Nephron (organoid): Measurements from ENCODE around the gene ITGA2.
A peak's percentile ranks its signal among the peaks of the same experiment; 100 is the strongest.

Experiments
- H3K27ac Mint-ChIP-seq, 3 experiments: 2 replicates each; pipeline ENCODE4 v1.8.0; 2020; ENCODE audit warnings: mixed read lengths in 3 of 3, mild to moderate bottlenecking in 2 of 3, moderate library complexity in 1 of 3
- H3K27me3 Mint-ChIP-seq: 2 replicates; pipeline ENCODE4 v1.8.0; 2021; ENCODE audit warnings: low read depth, mild to moderate bottlenecking, moderate library complexity, mixed read lengths
- H3K36me3 Mint-ChIP-seq: 2 replicates; pipeline ENCODE4 v1.8.0; 2020; ENCODE audit warnings: low read depth, mixed read lengths
- H3K4me1 Mint-ChIP-seq: 2 replicates; pipeline ENCODE4 v1.8.0; 2020; ENCODE audit warnings: mixed read lengths
- H3K4me3 Mint-ChIP-seq, 3 experiments: 2 replicates each; pipeline ENCODE4 v1.8.0; 2020; ENCODE audit warnings: mild to moderate bottlenecking in 3 of 3, mixed read lengths in 3 of 3, moderate library complexity in 2 of 3
- H3K9me3 Mint-ChIP-seq: 2 replicates; pipeline ENCODE4 v1.8.0; 2020; ENCODE audit warnings: mixed read lengths
- TF ChIP-seq, protein P1 (sequence below), 3 experiments: fragments of 200-600 bp; sonication (generic); IDR thresholded peaks; one replicate each; pipeline ENCODE4 v1.5.0; 2021; ENCODE audit warnings: antibody characterized with exemption in 3 of 3; ENCODE audit not compliant: unreplicated experiment in 3 of 3

ITGA2 gene

DNA sequence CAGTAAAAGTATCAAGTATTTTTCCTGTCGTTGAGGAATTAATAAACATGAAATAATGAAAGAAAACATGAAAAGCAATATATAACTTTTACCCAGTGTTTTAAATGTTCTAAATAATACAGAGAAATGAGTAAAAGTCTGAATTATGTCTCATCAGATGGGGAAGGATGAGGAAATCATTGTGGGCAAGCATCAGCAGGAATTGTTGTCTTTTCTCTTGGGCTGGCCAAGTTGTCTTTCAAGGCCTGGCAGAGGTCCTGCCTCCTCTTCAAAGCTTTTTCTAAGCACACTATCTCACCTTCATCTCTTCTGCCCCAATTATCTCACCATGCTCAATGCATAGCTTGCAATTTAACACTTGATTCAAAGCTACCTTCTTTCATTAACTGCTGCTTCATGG lies 78.5 kb downstream of the ITGA2 start:
- H3K4me3 Mint-ChIP-seq: no peak overlapping the region
- H3K9me3 Mint-ChIP-seq: no peaks in the 10 kb centered on the region
- TF ChIP-seq, protein P1, sequence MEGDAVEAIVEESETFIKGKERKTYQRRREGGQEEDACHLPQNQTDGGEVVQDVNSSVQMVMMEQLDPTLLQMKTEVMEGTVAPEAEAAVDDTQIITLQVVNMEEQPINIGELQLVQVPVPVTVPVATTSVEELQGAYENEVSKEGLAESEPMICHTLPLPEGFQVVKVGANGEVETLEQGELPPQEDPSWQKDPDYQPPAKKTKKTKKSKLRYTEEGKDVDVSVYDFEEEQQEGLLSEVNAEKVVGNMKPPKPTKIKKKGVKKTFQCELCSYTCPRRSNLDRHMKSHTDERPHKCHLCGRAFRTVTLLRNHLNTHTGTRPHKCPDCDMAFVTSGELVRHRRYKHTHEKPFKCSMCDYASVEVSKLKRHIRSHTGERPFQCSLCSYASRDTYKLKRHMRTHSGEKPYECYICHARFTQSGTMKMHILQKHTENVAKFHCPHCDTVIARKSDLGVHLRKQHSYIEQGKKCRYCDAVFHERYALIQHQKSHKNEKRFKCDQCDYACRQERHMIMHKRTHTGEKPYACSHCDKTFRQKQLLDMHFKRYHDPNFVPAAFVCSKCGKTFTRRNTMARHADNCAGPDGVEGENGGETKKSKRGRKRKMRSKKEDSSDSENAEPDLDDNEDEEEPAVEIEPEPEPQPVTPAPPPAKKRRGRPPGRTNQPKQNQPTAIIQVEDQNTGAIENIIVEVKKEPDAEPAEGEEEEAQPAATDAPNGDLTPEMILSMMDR (IDR thresholded peaks at IDR 0.05; ENCODE audit: unreplicated experiment in 3 of 3): no peak
- H3K4me1 Mint-ChIP-seq: peaks cover 9% of the 10 kb centered on the region
- no peak overlapping the region for H3K27ac Mint-ChIP-seq
- no peaks in the 10 kb centered on the region for H3K36me3 Mint-ChIP-seq
- no peaks in the 10 kb centered on the region for H3K27me3 Mint-ChIP-seq

DNA sequence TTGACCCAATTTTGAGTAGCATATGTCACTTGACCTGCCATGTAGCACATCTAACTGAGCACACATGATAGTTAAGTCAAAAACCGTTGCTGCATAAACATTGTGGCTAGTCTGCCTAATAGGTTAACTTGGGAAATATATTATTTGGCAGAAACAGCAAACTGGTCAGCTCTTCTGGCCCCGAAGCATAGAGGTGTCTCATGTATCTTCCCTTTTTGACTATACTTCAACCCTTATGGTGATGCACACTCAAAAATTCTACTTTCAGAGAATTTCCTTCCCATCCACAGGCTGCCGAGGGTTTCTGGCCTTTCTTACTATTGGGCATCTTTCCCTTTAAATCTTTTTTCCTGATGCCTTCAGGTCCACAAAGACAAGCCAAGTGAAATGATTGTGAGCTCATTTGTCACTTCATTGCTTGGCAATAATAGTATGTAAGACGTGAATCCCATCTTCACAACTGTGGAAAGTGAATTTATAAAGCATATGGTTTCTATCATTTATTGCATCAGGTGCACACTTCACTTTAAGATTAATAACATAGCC lies 79.2 kb downstream of the ITGA2 start:
- no peaks in the 10 kb centered on the region for H3K36me3 Mint-ChIP-seq
- H3K4me1 Mint-ChIP-seq: peaks cover 15% of the 10 kb centered on the region
- H3K4me3 Mint-ChIP-seq: no peak overlapping the region
- H3K27ac Mint-ChIP-seq: no peak overlapping the region
- TF ChIP-seq, protein P1 (IDR thresholded peaks at IDR 0.05; ENCODE audit: unreplicated experiment in 3 of 3): no peak
- H3K27me3 Mint-ChIP-seq: no peaks in the 10 kb centered on the region
- no peaks in the 10 kb centered on the region for H3K9me3 Mint-ChIP-seq

DNA sequence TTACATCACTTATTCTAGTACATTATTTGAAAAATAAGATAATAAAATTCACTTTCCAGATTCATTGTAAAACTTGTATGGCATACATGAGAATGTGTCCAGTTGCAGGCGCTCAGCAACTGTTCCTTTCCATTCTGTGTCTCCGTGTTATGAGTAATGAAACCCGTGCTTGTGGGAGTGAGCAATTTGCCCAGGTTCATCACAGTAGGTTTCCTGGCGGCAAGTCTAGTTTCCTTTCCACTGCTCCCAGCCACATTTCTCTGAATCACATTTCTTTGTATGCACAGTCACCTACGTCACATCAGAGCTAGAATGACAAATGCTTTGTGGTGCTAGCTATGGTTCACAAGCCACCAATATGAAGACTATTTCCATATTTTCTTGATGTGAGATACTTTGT lies 80.5 kb downstream of the ITGA2 start:
- H3K27ac Mint-ChIP-seq: no peak overlapping the region
- peaks cover 17% of the 10 kb centered on the region for H3K4me1 Mint-ChIP-seq

DNA sequence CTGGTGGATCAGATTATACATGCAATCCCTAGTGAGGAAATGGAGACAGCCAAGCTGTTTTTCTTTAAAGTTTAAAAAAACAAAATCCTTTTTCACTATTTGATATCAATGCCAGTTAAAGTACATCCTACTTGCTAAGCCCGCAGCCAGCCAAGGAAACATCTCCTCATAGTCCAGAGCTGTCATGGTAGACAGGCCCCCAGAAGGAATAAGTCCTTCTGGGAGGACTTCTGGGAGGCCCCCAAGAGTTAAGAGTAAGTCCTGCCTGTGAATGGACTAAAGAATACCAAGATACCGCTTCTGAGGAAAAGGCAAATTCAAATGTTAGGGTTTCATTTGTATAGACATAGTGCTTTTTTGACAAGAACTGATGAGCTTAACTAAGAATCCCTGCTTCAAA lies 82.1 kb downstream of the ITGA2 start:
- Mint-ChIP-seq H3K27ac (peak overlapping the region; percentile 15 to 58 (median 44)), H3K4me3 (no peak overlapping the region), H3K9me3 (no peaks in the 10 kb centered on the region), H3K36me3 (no peaks in the 10 kb centered on the region), H3K27me3 (no peaks in the 10 kb centered on the region), H3K4me1 (peaks cover 17% of the 10 kb centered on the region)
- TF ChIP-seq, protein P1 (IDR thresholded peaks at IDR 0.05; ENCODE audit: unreplicated experiment in 3 of 3): no peak

More for the DNA sequence above, 80.5 kb downstream of the ITGA2 start:
- Mint-ChIP-seq H3K4me3 (no peak overlapping the region), H3K9me3 (no peaks in the 10 kb centered on the region), H3K36me3 (no peaks in the 10 kb centered on the region), H3K27me3 (no peaks in the 10 kb centered on the region)
- TF ChIP-seq, protein P1 (IDR thresholded peaks at IDR 0.05; ENCODE audit: unreplicated experiment in 3 of 3): no peak

DNA sequence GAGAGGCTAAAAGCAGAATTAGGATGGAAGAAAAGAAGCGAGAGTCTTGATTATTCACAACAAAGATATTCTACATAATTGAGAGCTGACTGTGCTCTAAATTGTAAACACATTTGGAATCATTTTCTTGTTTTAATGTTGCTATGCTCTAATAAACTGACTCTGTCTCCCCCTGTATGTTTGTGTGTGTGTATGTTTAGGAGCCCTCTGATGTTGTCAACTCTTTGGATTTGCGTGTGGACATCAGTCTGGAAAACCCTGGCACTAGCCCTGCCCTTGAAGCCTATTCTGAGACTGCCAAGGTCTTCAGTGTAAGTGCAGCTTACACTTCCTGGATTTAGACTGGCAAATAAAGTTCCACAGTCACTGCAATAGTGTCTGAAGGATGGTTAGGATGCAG lies 82.6 kb downstream of the ITGA2 start:
- H3K27me3 Mint-ChIP-seq: no peaks in the 10 kb centered on the region
- H3K9me3 Mint-ChIP-seq: no peaks in the 10 kb centered on the region
- TF ChIP-seq, protein P1 (IDR thresholded peaks at IDR 0.05; ENCODE audit: unreplicated experiment in 3 of 3): no peak
- H3K27ac Mint-ChIP-seq: peak overlapping the region in 2 of 3 experiments; percentile 15 to 44
- H3K4me3 Mint-ChIP-seq: no peak overlapping the region
- peaks cover 17% of the 10 kb centered on the region for H3K4me1 Mint-ChIP-seq
- no peaks in the 10 kb centered on the region for H3K36me3 Mint-ChIP-seq

DNA sequence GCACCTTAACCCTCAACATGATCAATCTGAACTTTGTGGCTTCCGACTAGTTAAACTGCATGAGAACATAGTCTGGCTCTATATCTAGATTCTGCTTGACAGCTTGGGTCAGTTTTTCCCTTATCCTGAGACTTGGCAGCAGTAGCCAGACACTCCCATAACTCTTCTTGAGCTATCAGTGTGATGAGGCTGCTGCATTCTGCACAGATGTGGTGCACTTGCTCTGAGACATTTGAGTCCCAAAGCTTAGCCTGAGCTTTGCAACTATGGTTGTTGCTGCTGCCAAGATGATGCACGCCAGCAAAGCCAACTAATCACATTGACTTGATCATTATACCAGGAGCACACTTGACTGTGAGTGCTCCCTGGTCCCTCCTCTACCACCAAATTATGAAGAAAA lies 84.2 kb downstream of the ITGA2 start:
- Mint-ChIP-seq H3K27me3 (no peaks in the 10 kb centered on the region), H3K27ac (peak overlapping the region; percentile 8 to 45 (median 28)), H3K4me1 (peaks cover 17% of the 10 kb centered on the region), H3K36me3 (no peaks in the 10 kb centered on the region), H3K9me3 (no peaks in the 10 kb centered on the region), H3K4me3 (no peak overlapping the region)
- TF ChIP-seq, protein P1 (IDR thresholded peaks at IDR 0.05; ENCODE audit: unreplicated experiment in 3 of 3): no peak
